Measurements from ENCODE around the gene DPF3.

DPF3 gene

GRCh38 chr14:72610096-72610830 is 283.6 kb downstream of the DPF3 start:
- in situ Hi-C loops (cut with HindIII; ENCODE audit: low sequenced_read_pairs), result no loop called here
- no peak overlapping the region for H3K4me3 ChIP-seq (ENCODE audit: low read depth, low read length)
- DNase-seq (ENCODE audit: low read depth, low spot score), result no peak
- TF ChIP-seq CTCF (IDR thresholded peaks at IDR 0.05; ENCODE audit: low read depth, low read length), result no peak

- DNase-seq (ENCODE audit: low read depth, low spot score), result no peak
- TF ChIP-seq CTCF (IDR thresholded peaks at IDR 0.05; ENCODE audit: low read depth, low read length), result no peak
- in situ Hi-C loops (cut with HindIII; ENCODE audit: low sequenced_read_pairs), result no loop called here
- H3K4me3 ChIP-seq (ENCODE audit: low read depth, low read length), result no peak overlapping the region
These were observed 284.5 kb downstream of the DPF3 start for GRCh38 chr14:72609205-72609916.

- peak; percentile 95 for DNase-seq (ENCODE audit: low read depth, low spot score)
These were observed 285.3 kb downstream of the DPF3 start for GRCh38 chr14:72608391-72609204.

GRCh38 chr14:72607386-72608130 is 286.3 kb downstream of the DPF3 start:
- TF ChIP-seq CTCF (IDR thresholded peaks at IDR 0.05; ENCODE audit: low read depth, low read length), result no peak
- DNase-seq (ENCODE audit: low read depth, low spot score), result peak; percentile 57
- in situ Hi-C loops (cut with HindIII; ENCODE audit: low sequenced_read_pairs), result no loop called here
- H3K4me3 ChIP-seq (ENCODE audit: low read depth, low read length), result no peak overlapping the region

More at GRCh38 chr14:72608391-72609204, 285.3 kb downstream of the DPF3 start:
- no peak overlapping the region for H3K4me3 ChIP-seq (ENCODE audit: low read depth, low read length)
- in situ Hi-C loops (cut with HindIII; ENCODE audit: low sequenced_read_pairs), result no loop called here
- TF ChIP-seq CTCF (IDR thresholded peaks at IDR 0.05; ENCODE audit: low read depth, low read length), result peak; percentile 7

- in situ Hi-C loops (cut with HindIII; ENCODE audit: low sequenced_read_pairs), result no loop called here
- TF ChIP-seq CTCF (IDR thresholded peaks at IDR 0.05; ENCODE audit: low read depth, low read length), result no peak
These were observed 287.0 kb downstream of the DPF3 start for GRCh38 chr14:72606879-72607278.

GRCh38 chr14:72605921-72606220 is 288.0 kb downstream of the DPF3 start:
- no peak for DNase-seq (ENCODE audit: low read depth, low spot score)
- no peak overlapping the region for H3K4me3 ChIP-seq (ENCODE audit: low read depth, low read length)
- TF ChIP-seq CTCF (IDR thresholded peaks at IDR 0.05; ENCODE audit: low read depth, low read length), result no peak
- in situ Hi-C loops (cut with HindIII; ENCODE audit: low sequenced_read_pairs), result no loop called here

More at GRCh38 chr14:72606879-72607278, 287.0 kb downstream of the DPF3 start:
- DNase-seq (ENCODE audit: low read depth, low spot score), result no peak
- no peak overlapping the region for H3K4me3 ChIP-seq (ENCODE audit: low read depth, low read length)
